GM19193 (cell line): ENCODE measurements around the gene VASP.
A peak's percentile ranks its signal among the peaks of the same experiment; 100 is the strongest.

Source experiments
- POLR2A ChIP-seq: IDR thresholded peaks from 4 replicates; pipeline ENCODE4 v1.6.1; 2011; ENCODE audit not compliant: insufficient read depth, insufficient read length; ENCODE audit errors: extremely low read depth

The VASP gene

DNA sequence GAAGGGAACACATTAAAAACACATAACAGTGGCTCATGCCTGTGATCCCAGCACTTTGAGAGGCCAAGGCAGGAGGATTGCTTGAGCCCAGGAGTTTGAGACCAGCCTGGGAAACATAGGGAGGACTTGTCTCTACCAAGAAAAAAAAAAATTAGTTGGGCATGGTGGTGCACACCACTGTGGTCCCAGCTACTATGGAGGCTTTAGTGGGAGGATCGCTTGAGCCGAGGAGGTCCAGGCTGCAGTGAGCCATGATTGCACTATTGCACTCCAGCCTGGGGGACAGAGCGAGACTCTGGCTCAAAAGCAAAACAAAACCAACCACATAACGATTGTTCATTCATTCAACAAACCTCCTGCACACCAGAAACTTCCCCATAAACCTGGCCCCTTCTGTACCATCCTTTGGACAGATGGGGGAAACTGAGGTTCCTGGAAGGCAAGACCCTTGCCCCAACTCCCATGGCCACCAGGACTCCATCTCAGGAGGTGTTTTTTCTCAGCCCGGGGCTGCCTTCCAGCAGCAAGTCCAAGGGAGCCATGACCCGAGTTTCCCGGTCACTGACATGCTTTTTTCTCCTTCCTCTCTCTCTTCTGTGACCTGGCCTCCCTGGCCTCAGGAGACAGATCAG is 35.2 kb upstream of the VASP start:
- no peak for TF ChIP-seq POLR2A

DNA sequence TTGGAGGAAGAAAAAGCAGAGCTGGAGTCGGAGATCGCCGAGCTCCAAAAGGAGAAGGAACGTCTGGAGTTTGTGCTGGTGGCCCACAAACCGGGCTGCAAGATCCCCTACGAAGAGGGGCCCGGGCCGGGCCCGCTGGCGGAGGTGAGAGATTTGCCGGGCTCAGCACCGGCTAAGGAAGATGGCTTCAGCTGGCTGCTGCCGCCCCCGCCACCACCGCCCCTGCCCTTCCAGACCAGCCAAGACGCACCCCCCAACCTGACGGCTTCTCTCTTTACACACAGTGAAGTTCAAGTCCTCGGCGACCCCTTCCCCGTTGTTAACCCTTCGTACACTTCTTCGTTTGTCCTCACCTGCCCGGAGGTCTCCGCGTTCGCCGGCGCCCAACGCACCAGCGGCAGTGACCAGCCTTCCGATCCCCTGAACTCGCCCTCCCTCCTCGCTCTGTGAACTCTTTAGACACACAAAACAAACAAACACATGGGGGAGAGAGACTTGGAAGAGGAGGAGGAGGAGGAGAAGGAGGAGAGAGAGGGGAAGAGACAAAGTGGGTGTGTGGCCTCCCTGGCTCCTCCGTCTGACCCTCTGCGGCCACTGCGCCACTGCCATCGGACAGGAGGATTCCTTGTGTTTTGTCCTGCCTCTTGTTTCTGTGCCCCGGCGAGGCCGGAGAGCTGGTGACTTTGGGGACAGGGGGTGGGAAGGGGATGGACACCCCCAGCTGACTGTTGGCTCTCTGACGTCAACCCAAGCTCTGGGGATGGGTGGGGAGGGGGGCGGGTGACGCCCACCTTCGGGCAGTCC is 34.5 kb upstream of the VASP start:
- no peak for TF ChIP-seq POLR2A

DNA sequence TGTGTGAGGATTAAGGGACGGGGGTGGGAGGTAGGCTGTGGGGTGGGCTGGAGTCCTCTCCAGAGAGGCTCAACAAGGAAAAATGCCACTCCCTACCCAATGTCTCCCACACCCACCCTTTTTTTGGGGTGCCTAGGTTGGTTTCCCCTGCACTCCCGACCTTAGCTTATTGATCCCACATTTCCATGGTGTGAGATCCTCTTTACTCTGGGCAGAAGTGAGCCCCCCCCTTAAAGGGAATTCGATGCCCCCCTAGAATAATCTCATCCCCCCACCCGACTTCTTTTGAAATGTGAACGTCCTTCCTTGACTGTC is 34.0 kb upstream of the VASP start:
- TF ChIP-seq POLR2A = no peak

DNA sequence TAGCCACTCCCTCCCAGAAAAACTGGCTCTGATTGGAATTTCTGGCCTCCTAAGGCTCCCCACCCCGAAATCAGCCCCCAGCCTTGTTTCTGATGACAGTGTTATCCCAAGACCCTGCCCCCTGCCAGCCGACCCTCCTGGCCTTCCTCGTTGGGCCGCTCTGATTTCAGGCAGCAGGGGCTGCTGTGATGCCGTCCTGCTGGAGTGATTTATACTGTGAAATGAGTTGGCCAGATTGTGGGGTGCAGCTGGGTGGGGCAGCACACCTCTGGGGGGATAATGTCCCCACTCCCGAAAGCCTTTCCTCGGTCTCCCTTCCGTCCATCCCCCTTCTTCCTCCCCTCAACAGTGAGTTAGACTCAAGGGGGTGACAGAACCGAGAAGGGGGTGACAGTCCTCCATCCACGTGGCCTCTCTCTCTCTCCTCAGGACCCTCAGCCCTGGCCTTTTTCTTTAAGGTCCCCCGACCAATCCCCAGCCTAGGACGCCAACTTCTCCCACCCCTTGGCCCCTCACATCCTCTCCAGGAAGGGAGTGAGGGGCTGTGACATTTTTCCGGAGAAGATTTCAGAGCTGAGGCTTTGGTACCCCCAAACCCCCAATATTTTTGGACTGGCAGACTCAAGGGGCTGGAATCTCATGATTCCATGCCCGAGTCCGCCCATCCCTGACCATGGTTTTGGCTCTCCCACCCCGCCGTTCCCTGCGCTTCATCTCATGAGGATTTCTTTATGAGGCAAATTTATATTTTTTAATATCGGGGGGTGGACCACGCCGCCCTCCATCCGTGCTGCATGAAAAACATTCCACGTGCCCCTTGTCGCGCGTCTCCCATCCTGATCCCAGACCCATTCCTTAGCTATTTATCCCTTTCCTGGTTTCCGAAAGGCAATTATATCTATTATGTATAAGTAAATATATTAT is 33.3 kb upstream of the VASP start:
- TF ChIP-seq POLR2A = no peak

DNA sequence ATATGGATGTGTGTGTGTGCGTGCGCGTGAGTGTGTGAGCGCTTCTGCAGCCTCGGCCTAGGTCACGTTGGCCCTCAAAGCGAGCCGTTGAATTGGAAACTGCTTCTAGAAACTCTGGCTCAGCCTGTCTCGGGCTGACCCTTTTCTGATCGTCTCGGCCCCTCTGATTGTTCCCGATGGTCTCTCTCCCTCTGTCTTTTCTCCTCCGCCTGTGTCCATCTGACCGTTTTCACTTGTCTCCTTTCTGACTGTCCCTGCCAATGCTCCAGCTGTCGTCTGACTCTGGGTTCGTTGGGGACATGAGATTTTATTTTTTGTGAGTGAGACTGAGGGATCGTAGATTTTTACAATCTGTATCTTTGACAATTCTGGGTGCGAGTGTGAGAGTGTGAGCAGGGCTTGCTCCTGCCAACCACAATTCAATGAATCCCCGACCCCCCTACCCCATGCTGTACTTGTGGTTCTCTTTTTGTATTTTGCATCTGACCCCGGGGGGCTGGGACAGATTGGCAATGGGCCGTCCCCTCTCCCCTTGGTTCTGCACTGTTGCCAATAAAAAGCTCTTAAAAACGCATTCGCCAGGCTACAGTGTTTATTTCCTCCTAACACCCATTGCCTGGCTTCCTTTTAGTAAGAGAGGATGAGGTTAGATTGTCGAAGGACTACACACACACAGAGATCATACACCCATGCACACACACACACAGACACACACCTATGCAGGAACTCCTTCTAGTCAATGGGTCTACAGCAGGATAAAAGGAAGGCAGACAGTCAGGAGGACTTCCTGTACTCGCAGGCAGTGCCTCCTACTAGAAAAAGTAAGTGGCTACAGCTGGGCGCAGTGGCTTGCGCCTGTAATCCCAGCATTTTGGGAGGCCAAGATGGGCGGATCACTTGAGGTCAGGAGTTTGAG is 32.4 kb upstream of the VASP start:
- no peak for TF ChIP-seq POLR2A

DNA sequence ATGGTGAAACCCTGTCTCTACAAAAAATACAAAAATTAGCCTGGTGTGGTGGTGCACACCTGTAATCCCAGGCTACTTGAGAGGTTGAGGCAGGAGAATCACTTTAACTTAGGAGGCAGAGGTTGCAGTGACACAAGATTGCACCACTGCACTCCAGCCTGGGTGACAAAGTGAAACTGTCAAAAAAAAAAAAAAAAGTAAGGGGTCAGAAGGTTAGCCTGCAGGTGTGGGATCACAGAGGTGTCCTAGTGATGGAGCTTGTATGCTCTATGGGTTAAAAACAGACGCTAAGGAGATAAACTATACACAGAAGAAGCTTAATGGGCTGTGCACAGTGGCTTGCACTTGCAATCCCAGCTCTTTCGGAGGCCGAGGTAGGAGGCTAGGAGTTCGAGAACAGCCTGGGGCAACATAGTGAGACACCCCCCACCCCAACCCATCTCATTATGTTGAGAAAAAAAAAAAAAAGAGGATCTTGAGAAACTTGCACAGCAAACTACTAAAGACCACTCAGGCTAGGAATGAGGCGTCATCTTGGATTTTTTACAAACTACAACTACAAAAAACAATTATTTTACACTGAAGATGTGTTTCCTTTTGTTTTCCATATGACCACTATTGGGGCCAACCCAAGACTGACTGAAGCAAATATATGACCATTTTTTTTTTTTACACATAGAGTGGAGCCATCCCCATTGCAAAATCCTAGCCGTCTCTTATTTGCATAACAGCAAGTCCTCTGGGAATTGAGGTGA is 31.6 kb upstream of the VASP start:
- TF ChIP-seq POLR2A = no peak

DNA sequence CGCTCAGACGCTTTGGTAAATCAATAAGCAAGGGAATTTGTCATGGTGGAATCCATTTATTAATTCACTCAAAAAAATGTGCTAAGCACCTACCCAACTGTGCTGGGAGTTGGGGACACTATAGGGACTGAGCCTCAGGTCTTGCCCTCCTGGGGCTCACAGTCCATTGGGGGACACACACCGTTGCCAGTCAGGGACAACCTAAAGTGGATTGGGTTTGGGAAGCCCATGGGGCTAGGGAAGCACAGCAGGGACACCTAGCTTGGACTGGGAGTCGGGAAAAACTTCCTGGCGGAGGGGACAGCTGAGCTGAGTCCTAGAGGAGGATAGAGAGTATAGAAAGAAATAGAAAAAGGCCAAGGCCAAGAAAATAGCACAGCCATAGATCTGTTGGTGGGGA is 31.0 kb upstream of the VASP start:
- TF ChIP-seq POLR2A = no peak

DNA sequence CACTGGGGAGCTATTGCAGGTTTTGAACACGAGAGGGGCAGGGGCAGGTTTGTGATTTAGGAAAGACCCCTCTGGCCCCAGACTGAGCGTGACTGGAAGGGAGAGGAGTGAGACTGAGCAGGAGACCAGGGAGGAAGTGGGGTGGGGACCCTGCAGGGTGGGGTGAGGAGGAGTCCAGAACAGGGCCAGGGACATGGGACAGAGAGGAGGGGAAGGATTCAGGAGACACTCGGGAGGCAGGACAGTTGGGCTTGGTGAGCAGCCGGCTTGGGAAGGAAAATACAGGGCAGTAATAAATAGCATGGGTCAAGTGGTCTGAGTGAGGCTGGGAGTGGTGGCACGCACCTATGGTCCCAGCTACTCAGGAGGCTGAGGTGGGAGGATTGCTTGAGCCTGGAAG is 30.1 kb upstream of the VASP start:
- no peak for TF ChIP-seq POLR2A

DNA sequence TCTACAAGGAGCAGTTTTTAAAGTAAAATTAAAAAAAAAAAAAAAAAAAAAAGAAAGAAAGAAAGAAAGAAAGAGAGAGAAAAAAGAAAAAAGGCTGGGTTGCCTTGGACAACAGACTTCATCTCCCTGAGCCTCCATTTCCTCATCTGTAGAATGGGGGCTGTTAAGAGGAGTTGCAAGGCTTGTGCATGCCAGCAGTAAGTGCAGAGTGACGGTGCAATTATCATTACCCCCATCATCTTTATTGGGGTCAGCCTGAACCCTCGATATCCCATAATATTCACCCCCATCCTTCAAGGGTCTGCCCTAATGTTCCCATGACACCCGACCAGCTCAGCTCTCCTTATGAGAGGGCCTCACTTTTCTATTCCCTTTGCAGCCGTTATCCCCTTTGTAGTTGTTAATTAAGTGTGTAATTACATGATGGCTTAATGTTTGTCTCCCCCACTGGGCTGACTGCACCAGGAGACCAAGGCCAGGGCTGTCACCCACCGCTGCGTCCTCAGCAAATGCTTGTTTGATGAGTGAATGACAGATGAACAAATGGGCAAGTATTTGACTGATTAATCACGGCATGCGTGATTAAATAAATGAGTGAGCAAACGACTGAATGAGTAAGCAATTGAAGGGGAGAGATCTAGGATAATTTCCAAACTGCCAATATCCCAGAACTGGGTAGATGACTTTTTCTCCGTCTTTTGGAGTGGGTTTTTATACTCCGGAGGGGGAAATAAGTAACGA is 29.4 kb upstream of the VASP start:
- TF ChIP-seq POLR2A = no peak

DNA sequence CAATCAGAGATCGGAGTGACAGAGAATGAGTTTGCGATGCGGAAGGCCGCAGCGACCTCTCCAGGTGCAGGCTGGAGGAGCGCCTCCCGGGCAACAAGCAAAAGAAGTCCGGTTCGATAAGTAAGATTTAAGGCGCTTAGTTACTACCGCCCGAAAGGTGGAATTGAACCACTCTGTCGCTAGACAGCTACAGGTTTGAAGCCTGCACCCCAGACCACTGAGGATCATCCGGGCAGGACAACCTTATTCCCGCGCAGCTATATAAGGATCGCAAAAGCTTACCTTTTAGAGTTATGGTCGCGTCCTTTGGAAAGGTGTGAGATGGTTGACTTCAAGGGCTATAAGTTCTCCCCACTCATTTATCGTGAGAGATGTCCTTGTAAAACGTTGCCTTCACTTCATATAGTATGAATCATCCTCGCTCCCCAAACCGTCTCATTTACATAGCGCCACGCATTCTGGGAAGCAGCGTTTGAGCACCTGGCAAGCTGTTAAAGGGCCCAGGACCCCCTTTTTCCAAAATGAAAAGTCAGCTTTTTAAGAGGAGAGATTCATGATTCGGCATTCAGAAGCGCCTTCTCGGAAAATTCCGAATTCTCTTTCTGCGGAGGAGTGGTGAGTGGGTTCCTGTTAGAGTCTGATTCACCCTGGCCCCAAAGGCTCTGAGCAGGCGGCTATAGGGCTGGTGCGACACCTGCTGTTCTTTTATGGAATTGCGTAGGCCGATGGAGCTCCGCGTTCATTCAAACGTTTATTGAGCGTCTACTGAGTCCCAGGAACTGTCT is 28.6 kb upstream of the VASP start:
- peak; percentile 69 for TF ChIP-seq POLR2A

DNA sequence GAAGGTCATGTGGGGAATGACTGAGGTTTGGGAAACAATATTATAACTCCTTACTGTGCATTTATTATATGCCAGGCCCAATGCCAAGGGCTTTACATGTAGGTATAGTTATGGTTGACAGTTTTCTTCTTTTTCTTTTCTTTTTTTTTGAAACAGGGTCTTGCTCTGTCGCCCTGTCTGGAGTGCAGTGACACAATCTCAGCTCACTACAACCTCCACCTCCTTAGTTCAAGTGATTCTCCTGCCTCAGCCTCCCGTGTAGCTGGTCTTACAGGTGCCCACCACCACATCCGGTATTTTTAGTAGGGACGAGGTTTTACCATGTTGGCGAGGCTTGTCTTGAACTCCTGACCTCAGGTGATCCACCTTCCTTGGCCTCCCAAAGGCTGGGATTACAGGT is 24.2 kb upstream of the VASP start:
- TF ChIP-seq POLR2A = no peak

DNA sequence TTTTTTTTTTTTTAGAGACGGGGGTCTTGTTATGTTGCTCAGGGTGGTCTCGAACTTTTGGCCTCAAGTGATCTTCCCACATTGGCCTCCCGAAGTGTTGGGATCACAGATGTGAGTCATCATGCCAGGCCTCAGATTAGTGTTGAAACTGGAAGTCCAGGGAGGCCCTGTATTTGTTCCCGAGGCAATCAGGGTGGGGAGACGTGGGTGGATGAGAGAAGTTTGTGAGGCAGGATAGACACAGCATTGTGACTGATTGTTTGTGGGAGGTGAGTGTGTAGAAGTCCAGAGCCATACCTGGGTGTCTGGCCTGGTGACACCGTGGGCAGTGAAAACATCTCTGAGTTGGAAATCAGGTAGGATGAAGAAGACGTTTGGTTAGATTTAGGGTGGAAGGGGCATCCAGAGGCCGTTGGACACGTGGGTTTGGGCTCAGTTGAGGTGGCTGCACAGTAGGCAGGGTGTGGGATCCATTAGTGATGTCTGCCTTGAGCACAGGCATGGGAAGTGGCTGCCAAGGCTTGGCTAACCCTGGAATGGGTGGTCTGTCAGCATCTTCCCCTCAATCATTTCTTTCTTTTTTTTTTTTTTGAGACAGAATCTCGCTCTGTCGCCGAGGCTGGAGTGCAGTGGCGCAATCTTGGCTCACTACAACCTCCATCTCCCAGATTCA is 22.9 kb upstream of the VASP start:
- TF ChIP-seq POLR2A = no peak
